Measurements from ENCODE around the gene CSF1R. TPM values are rescaled to one million over a fixed set of nuclear protein-coding genes. Genes with fewer than 3 reads are reported as not detected.

Gene CSF1R
- total RNA-seq, 1 donor from 2014 or later = not detected

DNA sequence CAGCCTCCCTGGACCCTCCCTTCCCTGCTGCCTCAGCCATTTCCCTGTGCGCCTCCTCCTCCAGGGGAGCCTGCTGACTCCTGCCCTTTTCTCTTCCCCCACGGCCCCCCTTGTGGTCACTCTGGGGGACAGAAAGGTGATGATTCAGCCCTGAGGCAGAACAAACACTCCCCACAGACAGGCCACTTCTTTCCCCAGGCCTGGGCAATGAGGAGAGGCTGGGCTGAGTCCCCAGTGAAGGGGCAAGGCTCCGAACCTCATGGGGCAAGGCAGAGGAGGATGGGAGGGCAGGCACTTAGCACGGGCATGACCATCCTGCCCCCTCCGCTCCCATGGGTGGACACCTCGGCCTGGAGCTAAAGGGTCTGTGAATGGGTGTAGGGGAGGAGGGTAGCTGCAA lies 21.0 kb downstream of the CSF1R start:
- H3K9me3 Mint-ChIP-seq = no peaks in the 10 kb centered on the region
- H3K4me1 Mint-ChIP-seq = peaks cover 15% of the 10 kb centered on the region
- H3K4me3 Mint-ChIP-seq = no peak overlapping the region
- intact Hi-C loops (cut with micrococcal nuclease) = no loop called here
- DNase-seq = no peak
- no peaks in the 10 kb centered on the region for H3K36me3 Mint-ChIP-seq (ENCODE audit: low read depth)
- no peak overlapping the region for H3K27ac Mint-ChIP-seq
- no peaks in the 10 kb centered on the region for H3K27me3 Mint-ChIP-seq

- H3K4me3 Mint-ChIP-seq = no peak overlapping the region
- no peak for DNase-seq
- H3K36me3 Mint-ChIP-seq (ENCODE audit: low read depth) = no peaks in the 10 kb centered on the region
- H3K27ac Mint-ChIP-seq = no peak overlapping the region
- peaks cover 15% of the 10 kb centered on the region for H3K4me1 Mint-ChIP-seq
- intact Hi-C loops (cut with micrococcal nuclease) = no loop called here
- no peaks in the 10 kb centered on the region for H3K27me3 Mint-ChIP-seq
- H3K9me3 Mint-ChIP-seq = no peaks in the 10 kb centered on the region
Measured at GRCh38 chr5:150064681-150065220, 21.6 kb downstream of the CSF1R start.

DNA sequence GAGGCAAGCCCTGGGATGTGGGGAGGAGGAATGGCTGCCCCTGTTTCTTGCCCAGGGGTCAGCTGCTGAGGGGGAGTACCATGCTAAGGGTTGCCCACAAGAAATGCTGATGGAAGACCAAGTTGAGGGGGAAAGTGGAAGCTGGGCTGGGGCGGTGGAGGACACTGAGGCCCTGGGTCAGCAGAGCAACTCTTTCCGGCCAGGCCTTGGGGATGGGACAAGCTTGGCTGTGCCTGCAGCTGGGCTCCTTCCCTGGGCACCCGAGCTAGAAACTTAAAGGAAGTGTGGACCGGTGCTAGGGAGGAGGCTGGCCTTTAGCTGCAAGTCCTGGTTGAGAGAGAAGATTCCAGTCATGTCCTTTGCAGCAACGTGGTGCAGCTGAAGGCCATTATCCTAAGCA lies 22.7 kb downstream of the CSF1R start:
- DNase-seq = no peak

GRCh38 chr5:150062216-150062922 lies 24.0 kb downstream of the CSF1R start:
- Mint-ChIP-seq H3K36me3 (ENCODE audit: low read depth) (no peaks in the 10 kb centered on the region), H3K4me1 (peaks cover 18% of the 10 kb centered on the region), H3K27me3 (no peaks in the 10 kb centered on the region), H3K9me3 (no peaks in the 10 kb centered on the region), H3K4me3 (no peak overlapping the region), H3K27ac (no peak overlapping the region)
- intact Hi-C loops (cut with micrococcal nuclease) = no loop called here
- no peak for DNase-seq

More for the DNA sequence above, 22.7 kb downstream of the CSF1R start:
- Mint-ChIP-seq H3K27ac (no peak overlapping the region), H3K4me3 (no peak overlapping the region), H3K9me3 (no peaks in the 10 kb centered on the region), H3K4me1 (peaks cover 17% of the 10 kb centered on the region), H3K36me3 (ENCODE audit: low read depth) (no peaks in the 10 kb centered on the region), H3K27me3 (no peaks in the 10 kb centered on the region)
- intact Hi-C loops (cut with micrococcal nuclease) = no loop called here

GRCh38 chr5:150061538-150061995 lies 24.8 kb downstream of the CSF1R start:
- H3K4me1 Mint-ChIP-seq = peaks cover 11% of the 10 kb centered on the region
- no peaks in the 10 kb centered on the region for H3K27me3 Mint-ChIP-seq
- no peak overlapping the region for H3K27ac Mint-ChIP-seq
- no peaks in the 10 kb centered on the region for H3K36me3 Mint-ChIP-seq (ENCODE audit: low read depth)
- no peak overlapping the region for H3K4me3 Mint-ChIP-seq
- intact Hi-C loops (cut with micrococcal nuclease) = no loop called here
- DNase-seq = no peak
- no peaks in the 10 kb centered on the region for H3K9me3 Mint-ChIP-seq

DNA sequence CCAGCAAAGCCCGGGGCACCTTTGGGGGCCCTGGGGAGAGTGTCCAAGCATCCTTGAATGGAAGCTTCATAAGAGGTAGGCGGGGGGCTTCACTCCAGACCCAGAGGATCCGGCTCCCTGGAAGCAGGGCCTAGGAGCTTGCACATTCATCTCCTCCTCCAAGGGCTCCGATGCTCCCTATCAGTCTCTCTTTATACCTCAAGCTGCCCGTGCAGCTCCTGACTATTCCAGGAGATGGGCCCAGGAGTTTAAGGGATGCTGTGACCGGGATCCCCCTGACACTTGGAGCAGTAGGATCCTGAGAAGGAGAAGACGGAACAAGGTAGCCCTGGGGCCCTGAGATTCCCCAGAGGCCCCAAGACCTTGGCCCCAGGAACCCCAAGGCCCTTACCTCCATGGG lies 25.9 kb downstream of the CSF1R start:
- DNase-seq = no peak
- no peaks in the 10 kb centered on the region for H3K9me3 Mint-ChIP-seq
- peaks cover 8% of the 10 kb centered on the region for H3K4me1 Mint-ChIP-seq
- no peaks in the 10 kb centered on the region for H3K36me3 Mint-ChIP-seq (ENCODE audit: low read depth)
- intact Hi-C loops (cut with micrococcal nuclease) = no loop called here
- H3K27ac Mint-ChIP-seq = no peak overlapping the region
- no peak overlapping the region for H3K4me3 Mint-ChIP-seq
- H3K27me3 Mint-ChIP-seq = no peaks in the 10 kb centered on the region

GRCh38 chr5:150059623-150060022 lies 26.7 kb downstream of the CSF1R start:
- no peak for DNase-seq
- H3K27me3 Mint-ChIP-seq = no peaks in the 10 kb centered on the region
- no peak overlapping the region for H3K27ac Mint-ChIP-seq
- H3K4me1 Mint-ChIP-seq = peaks cover 8% of the 10 kb centered on the region
- no peaks in the 10 kb centered on the region for H3K9me3 Mint-ChIP-seq
- H3K36me3 Mint-ChIP-seq (ENCODE audit: low read depth) = no peaks in the 10 kb centered on the region
- H3K4me3 Mint-ChIP-seq = no peak overlapping the region
- intact Hi-C loops (cut with micrococcal nuclease) = no loop called here

DNA sequence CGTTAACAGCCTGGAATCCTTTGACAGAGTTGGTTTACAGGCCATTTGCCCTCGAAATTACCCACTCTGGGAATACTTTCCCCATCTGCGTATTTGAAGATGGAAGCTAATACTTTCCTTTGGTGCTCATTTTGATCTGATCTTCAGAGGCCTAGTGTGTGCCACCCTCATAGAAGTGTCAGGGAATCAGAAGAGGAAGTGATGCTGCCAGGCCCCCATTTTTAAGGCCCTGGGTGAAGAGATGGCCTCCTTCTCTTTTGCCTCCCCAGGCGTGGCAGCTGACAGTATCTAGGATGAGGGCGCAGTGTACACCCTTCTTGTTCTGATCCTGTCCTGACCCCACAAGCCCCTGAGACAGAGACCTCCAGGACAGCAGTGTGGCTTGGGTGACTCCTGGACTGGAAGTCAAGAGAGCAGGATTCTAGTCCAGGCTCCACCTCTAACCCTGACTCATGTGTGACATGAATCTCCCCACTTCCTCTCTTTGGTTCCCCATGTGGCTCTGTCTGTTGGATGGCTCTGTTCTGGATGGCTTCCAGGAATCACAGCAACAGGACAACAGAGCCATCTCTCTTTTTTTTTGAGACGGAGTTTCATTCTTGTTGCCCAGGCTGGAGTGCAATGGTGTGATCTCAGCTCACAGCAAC lies 27.8 kb downstream of the CSF1R start:
- H3K4me3 Mint-ChIP-seq = no peak overlapping the region
- intact Hi-C loops (cut with micrococcal nuclease) = no loop called here
- H3K27me3 Mint-ChIP-seq = no peaks in the 10 kb centered on the region
- peaks cover 7% of the 10 kb centered on the region for H3K36me3 Mint-ChIP-seq (ENCODE audit: low read depth)
- H3K27ac Mint-ChIP-seq = no peak overlapping the region
- peaks cover 8% of the 10 kb centered on the region for H3K4me1 Mint-ChIP-seq
- DNase-seq = no peak
- H3K9me3 Mint-ChIP-seq = no peaks in the 10 kb centered on the region

DNA sequence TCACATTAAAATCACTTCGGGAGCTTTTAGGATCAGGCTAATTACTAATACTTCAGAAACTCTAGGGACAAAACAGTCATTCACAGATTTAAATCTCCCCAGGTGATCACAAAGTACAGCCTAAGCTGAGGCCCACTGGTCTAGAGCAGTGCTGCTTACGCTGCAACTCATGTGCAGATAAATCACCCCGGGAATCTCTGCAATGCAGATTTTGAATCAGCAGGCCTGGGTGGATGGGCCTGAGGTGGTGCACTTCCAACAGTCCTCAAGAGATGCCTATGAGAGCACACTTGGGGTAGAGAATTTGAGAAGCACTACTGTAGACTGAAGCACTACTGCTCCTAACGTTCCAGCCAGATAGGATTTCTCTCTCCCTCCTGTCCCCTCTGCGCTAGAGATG lies 28.4 kb downstream of the CSF1R start:
- Mint-ChIP-seq H3K27ac (no peak overlapping the region), H3K27me3 (no peaks in the 10 kb centered on the region), H3K4me3 (no peak overlapping the region), H3K4me1 (peaks cover 10% of the 10 kb centered on the region), H3K36me3 (ENCODE audit: low read depth) (peaks cover 11% of the 10 kb centered on the region), H3K9me3 (no peaks in the 10 kb centered on the region)
- no peak for DNase-seq
- intact Hi-C loops (cut with micrococcal nuclease) = no loop called here

GRCh38 chr5:150057511-150057910 lies 28.8 kb downstream of the CSF1R start:
- Mint-ChIP-seq H3K4me1 (peaks cover 11% of the 10 kb centered on the region), H3K27me3 (no peaks in the 10 kb centered on the region), H3K36me3 (ENCODE audit: low read depth) (peaks cover 16% of the 10 kb centered on the region), H3K9me3 (no peaks in the 10 kb centered on the region), H3K27ac (no peak overlapping the region), H3K4me3 (no peak overlapping the region)
- intact Hi-C loops (cut with micrococcal nuclease) = no loop called here
- DNase-seq = no peak

- H3K36me3 Mint-ChIP-seq (ENCODE audit: low read depth) = peaks cover 17% of the 10 kb centered on the region
- H3K4me1 Mint-ChIP-seq = peaks cover 11% of the 10 kb centered on the region
- no peaks in the 10 kb centered on the region for H3K27me3 Mint-ChIP-seq
- no peak for DNase-seq
- intact Hi-C loops (cut with micrococcal nuclease) = no loop called here
- no peak overlapping the region for H3K27ac Mint-ChIP-seq
- no peak overlapping the region for H3K4me3 Mint-ChIP-seq
- H3K9me3 Mint-ChIP-seq = no peaks in the 10 kb centered on the region
Measured at GRCh38 chr5:150057052-150057451, 29.3 kb downstream of the CSF1R start.

DNA sequence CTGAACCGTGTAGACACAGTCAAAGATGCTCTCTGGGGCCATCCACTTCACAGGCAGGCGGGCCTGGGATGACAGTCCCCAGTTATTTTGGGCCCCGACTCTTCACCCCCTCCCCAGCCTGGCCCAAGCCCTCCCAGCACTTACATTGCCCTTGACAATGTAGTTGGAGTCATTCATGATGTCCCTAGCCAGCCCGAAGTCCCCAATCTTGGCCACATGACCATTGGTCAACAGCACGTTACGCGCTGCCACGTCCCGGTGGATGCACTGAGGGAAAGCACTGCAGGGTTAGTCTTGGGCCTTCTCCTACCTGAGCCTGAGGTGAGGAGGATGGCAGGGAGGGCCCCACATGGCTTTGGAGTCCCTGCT lies 30.3 kb downstream of the CSF1R start:
- Mint-ChIP-seq H3K27me3 (no peaks in the 10 kb centered on the region), H3K36me3 (ENCODE audit: low read depth) (peaks cover 26% of the 10 kb centered on the region), H3K4me3 (no peak overlapping the region), H3K9me3 (no peaks in the 10 kb centered on the region), H3K4me1 (peaks cover 11% of the 10 kb centered on the region), H3K27ac (no peak overlapping the region)
- intact Hi-C loops (cut with micrococcal nuclease) = no loop called here
- no peak for DNase-seq

DNA sequence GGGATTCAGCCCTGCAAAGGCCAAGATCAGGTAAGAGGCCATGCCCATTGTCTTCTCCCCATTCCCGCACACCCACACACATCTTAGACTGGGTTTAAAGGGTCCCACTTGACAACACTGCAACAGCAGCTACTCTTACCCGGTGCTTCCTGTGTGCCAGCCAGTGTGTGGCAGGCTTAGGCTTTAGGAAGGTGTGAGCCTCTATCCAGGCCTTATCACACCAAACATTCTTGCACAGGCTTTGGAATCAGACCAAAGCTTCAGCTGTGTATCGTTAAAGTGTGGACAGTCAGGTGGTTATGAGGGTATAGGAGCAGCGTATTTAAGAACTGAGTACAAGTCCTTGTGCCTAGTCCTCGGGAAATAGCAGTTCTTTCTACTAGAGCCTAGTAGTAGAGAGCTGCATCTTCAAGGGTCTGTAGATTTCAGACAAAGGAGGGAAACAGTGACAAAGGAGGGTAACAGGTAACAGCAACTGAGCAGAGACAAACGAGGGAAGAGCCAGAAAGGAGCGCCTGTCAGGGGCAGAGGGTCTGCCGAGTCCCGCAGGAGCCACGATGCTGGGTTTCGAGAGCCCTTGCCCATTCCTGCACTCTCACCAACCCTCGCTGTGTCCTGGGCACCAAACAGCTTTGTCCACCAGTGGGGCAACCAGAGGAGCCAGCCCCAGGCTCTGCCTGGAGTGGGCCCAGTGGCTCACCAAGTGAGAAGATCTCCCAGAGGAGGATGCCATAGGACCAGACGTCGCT lies 30.9 kb downstream of the CSF1R start:
- Mint-ChIP-seq H3K9me3 (no peaks in the 10 kb centered on the region), H3K27ac (no peak overlapping the region), H3K4me3 (no peak overlapping the region), H3K27me3 (no peaks in the 10 kb centered on the region), H3K36me3 (ENCODE audit: low read depth) (peaks cover 32% of the 10 kb centered on the region), H3K4me1 (peaks cover 11% of the 10 kb centered on the region)
- no peak for DNase-seq
- intact Hi-C loops (cut with micrococcal nuclease) = no loop called here

DNA sequence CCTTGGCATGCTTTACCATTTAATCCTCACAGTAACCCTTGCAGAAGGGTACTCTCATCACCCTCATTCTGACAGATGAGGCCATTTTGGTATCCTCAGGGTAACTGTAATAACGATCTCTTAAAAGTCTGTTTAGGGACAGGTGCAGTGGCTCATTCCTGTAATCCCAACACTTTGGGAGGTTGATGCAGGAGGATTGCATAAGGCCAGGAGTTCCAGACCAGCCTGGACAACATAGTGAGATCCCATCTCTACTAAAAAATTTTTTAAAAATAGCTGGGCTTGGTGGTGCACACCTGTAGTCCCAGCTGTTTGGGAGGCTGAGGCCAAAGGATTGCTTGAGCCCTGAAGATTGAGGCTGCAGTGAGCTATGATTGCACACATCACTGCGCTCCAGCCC lies 31.8 kb downstream of the CSF1R start:
- Mint-ChIP-seq H3K27me3 (no peaks in the 10 kb centered on the region), H3K4me3 (no peak overlapping the region), H3K9me3 (no peaks in the 10 kb centered on the region), H3K4me1 (peaks cover 11% of the 10 kb centered on the region), H3K27ac (no peak overlapping the region), H3K36me3 (ENCODE audit: low read depth) (peaks cover 40% of the 10 kb centered on the region)
- no peak for DNase-seq
- intact Hi-C loops (cut with micrococcal nuclease) = no loop called here

Data from activated CD4-positive, alpha-beta T cell treated with anti-CD3 and anti-CD28 coated beads, Interleukin-2, amount 10 ng/mL, durations not matched to agents 24 days and 14 days (primary cell).